HepG2 (cell line): ENCODE measurements around the gene DDAH2. TPM values are rescaled to one million over a fixed set of nuclear protein-coding genes. Genes with fewer than 3 reads are reported as not detected.
A peak's percentile ranks its signal among the peaks of the same experiment; 100 is the strongest.

Source experiments
- ARHGAP35 ChIP-seq: sonication (generic); formaldehyde crosslinking; IDR thresholded peaks from 2 replicates; pipeline ENCODE4 v1.9.0; 2022; ENCODE audit warnings: mild to moderate bottlenecking, inconsistent platforms, moderate library complexity, missing genetic modification reagents, borderline replicate concordance
- MTF2 ChIP-seq: sonication (generic); formaldehyde crosslinking; IDR thresholded peaks from 2 replicates; pipeline ENCODE4 v1.5.0; 2020; ENCODE audit warnings: missing genetic modification reagents, borderline replicate concordance
- ZBTB38 ChIP-seq: sonication (generic); formaldehyde crosslinking; IDR thresholded peaks from 2 replicates; pipeline ENCODE4 v1.5.1; 2020; ENCODE audit warnings: mild to moderate bottlenecking, missing genetic modification reagents
- ZKSCAN8 ChIP-seq: IDR thresholded peaks from 2 replicates; pipeline ENCODE4 v1.6.1; 2016; ENCODE audit warnings: borderline replicate concordance, missing genetic modification reagents, missing compliant biosample characterization
- ZNF350 ChIP-seq: sonication (generic); formaldehyde crosslinking; IDR thresholded peaks from 2 replicates; pipeline ENCODE4 v1.4.0; 2020; ENCODE audit warnings: mild to moderate bottlenecking, low read depth, missing genetic modification reagents, borderline replicate concordance
- ZNF841 ChIP-seq: sonication (generic); formaldehyde crosslinking; IDR thresholded peaks from 2 replicates; pipeline ENCODE4 v1.8.1; 2023; ENCODE audit warnings: missing genetic modification reagents, borderline replicate concordance
- polyA plus RNA-seq, 8 experiments: library from polyadenylated mRNA; depleted of rRNA in 3 of 8; stranded (reverse) in 7 of 8; unstranded in 1 of 8; fragments of >200 nt; fragmentation: Illumina TruSeq in 4 of 8; extraction: Trizol in 4 of 8; gene quantifications; 2 replicates each; pipeline versions ENCODE4 v1.2.1 to v1.2.3, GENCODE V29; 2011 to 2016; ENCODE audit warnings: low read depth in 4 of 8, missing spikeins in 1 of 8, mixed read lengths in 1 of 8; ENCODE audit not compliant: insufficient read depth in 1 of 8
- total RNA-seq, 5 experiments: library from RNA; depleted of rRNA; stranded (reverse); fragments of >200 nt; fragmentation: Illumina TruSeq; extraction: Trizol; gene quantifications; 2 replicates each; pipeline ENCODE4 v1.2.3, GENCODE V29; 2016; ENCODE audit warnings: low read depth in 1 of 5
- TF ChIP-seq, protein P1 (sequence below), 2 experiments: sonication (generic) in 1 of 2; formaldehyde crosslinking in 1 of 2; IDR thresholded peaks; 2 replicates each; pipeline versions ENCODE4 v1.4.0 to v1.6.1; 2018 to 2020; ENCODE audit warnings: missing genetic modification reagents in 2 of 2, borderline replicate concordance in 1 of 2, low read depth in 1 of 2, mild to moderate bottlenecking in 1 of 2, missing biosample characterization in 1 of 2
- TF ChIP-seq, protein P2 (sequence below): sonication (generic); formaldehyde crosslinking; IDR thresholded peaks from 2 replicates; pipeline ENCODE4 v1.4.0; 2020; ENCODE audit warnings: missing genetic modification reagents, borderline replicate concordance
- TF ChIP-seq, protein P3 (sequence below): sonication (generic); formaldehyde crosslinking; conservative IDR thresholded peaks from 2 replicates; pipeline ENCODE4 v1.4.0; 2020; ENCODE audit warnings: missing genetic modification reagents
- TF ChIP-seq, protein P4 (sequence below): sonication (generic); formaldehyde crosslinking; IDR thresholded peaks from 2 replicates; pipeline ENCODE4 v1.5.1; 2020; ENCODE audit warnings: missing genetic modification reagents, mild to moderate bottlenecking, borderline replicate concordance
- TF ChIP-seq, protein P5 (sequence below): sonication (generic); formaldehyde crosslinking; IDR thresholded peaks from 2 replicates; pipeline ENCODE4 v1.4.0; 2020; ENCODE audit warnings: missing genetic modification reagents

DDAH2 gene
- total and polyA plus RNA-seq, 2 of the 13 experiments (the other 11 are each of a cell fraction or from before 2014, with no cell fraction given), result 16.4 to 21.1 TPM

- TF ChIP-seq, protein P1, sequence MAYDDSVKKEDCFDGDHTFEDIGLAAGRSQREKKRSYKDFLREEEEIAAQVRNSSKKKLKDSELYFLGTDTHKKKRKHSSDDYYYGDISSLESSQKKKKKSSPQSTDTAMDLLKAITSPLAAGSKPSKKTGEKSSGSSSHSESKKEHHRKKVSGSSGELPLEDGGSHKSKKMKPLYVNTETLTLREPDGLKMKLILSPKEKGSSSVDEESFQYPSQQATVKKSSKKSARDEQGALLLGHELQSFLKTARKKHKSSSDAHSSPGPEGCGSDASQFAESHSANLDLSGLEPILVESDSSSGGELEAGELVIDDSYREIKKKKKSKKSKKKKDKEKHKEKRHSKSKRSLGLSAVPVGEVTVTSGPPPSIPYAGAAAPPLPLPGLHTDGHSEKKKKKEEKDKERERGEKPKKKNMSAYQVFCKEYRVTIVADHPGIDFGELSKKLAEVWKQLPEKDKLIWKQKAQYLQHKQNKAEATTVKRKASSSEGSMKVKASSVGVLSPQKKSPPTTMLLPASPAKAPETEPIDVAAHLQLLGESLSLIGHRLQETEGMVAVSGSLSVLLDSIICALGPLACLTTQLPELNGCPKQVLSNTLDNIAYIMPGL (CRISPR knock-in tag; IDR thresholded peaks at IDR 0.05; ENCODE audit: borderline replicate concordance in 1 of 2, low read depth in 1 of 2), result peak; percentile 29 to 41; a peak in 1 of 4 replicates
- no peak for TF ChIP-seq MTF2 (CRISPR knock-in tag)
- TF ChIP-seq ZNF841, result no peak
- no peak for TF ChIP-seq ZNF350 (CRISPR knock-in tag)
- TF ChIP-seq, protein P2, sequence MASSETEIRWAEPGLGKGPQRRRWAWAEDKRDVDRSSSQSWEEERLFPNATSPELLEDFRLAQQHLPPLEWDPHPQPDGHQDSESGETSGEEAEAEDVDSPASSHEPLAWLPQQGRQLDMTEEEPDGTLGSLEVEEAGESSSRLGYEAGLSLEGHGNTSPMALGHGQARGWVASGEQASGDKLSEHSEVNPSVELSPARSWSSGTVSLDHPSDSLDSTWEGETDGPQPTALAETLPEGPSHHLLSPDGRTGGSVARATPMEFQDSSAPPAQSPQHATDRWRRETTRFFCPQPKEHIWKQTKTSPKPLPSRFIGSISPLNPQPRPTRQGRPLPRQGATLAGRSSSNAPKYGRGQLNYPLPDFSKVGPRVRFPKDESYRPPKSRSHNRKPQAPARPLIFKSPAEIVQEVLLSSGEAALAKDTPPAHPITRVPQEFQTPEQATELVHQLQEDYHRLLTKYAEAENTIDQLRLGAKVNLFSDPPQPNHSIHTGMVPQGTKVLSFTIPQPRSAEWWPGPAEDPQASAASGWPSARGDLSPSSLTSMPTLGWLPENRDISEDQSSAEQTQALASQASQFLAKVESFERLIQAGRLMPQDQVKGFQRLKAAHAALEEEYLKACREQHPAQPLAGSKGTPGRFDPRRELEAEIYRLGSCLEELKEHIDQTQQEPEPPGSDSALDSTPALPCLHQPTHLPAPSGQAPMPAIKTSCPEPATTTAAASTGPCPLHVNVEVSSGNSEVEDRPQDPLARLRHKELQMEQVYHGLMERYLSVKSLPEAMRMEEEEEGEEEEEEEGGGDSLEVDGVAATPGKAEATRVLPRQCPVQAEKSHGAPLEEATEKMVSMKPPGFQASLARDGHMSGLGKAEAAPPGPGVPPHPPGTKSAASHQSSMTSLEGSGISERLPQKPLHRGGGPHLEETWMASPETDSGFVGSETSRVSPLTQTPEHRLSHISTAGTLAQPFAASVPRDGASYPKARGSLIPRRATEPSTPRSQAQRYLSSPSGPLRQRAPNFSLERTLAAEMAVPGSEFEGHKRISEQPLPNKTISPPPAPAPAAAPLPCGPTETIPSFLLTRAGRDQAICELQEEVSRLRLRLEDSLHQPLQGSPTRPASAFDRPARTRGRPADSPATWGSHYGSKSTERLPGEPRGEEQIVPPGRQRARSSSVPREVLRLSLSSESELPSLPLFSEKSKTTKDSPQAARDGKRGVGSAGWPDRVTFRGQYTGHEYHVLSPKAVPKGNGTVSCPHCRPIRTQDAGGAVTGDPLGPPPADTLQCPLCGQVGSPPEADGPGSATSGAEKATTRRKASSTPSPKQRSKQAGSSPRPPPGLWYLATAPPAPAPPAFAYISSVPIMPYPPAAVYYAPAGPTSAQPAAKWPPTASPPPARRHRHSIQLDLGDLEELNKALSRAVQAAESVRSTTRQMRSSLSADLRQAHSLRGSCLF (CRISPR knock-in tag), result no peak
- no peak for TF ChIP-seq ZKSCAN8 (CRISPR knock-in tag)
- no peak; the same call in 1 of the 2 replicates for TF ChIP-seq ZBTB38 (CRISPR knock-in tag)
- TF ChIP-seq, protein P3, sequence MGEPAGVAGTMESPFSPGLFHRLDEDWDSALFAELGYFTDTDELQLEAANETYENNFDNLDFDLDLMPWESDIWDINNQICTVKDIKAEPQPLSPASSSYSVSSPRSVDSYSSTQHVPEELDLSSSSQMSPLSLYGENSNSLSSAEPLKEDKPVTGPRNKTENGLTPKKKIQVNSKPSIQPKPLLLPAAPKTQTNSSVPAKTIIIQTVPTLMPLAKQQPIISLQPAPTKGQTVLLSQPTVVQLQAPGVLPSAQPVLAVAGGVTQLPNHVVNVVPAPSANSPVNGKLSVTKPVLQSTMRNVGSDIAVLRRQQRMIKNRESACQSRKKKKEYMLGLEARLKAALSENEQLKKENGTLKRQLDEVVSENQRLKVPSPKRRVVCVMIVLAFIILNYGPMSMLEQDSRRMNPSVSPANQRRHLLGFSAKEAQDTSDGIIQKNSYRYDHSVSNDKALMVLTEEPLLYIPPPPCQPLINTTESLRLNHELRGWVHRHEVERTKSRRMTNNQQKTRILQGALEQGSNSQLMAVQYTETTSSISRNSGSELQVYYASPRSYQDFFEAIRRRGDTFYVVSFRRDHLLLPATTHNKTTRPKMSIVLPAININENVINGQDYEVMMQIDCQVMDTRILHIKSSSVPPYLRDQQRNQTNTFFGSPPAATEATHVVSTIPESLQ, result no peak
- TF ChIP-seq, protein P4, sequence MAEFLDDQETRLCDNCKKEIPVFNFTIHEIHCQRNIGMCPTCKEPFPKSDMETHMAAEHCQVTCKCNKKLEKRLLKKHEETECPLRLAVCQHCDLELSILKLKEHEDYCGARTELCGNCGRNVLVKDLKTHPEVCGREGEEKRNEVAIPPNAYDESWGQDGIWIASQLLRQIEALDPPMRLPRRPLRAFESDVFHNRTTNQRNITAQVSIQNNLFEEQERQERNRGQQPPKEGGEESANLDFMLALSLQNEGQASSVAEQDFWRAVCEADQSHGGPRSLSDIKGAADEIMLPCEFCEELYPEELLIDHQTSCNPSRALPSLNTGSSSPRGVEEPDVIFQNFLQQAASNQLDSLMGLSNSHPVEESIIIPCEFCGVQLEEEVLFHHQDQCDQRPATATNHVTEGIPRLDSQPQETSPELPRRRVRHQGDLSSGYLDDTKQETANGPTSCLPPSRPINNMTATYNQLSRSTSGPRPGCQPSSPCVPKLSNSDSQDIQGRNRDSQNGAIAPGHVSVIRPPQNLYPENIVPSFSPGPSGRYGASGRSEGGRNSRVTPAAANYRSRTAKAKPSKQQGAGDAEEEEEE (CRISPR knock-in tag), result no peak
- no peak for TF ChIP-seq ARHGAP35 (CRISPR knock-in tag)
- TF ChIP-seq, protein P5, sequence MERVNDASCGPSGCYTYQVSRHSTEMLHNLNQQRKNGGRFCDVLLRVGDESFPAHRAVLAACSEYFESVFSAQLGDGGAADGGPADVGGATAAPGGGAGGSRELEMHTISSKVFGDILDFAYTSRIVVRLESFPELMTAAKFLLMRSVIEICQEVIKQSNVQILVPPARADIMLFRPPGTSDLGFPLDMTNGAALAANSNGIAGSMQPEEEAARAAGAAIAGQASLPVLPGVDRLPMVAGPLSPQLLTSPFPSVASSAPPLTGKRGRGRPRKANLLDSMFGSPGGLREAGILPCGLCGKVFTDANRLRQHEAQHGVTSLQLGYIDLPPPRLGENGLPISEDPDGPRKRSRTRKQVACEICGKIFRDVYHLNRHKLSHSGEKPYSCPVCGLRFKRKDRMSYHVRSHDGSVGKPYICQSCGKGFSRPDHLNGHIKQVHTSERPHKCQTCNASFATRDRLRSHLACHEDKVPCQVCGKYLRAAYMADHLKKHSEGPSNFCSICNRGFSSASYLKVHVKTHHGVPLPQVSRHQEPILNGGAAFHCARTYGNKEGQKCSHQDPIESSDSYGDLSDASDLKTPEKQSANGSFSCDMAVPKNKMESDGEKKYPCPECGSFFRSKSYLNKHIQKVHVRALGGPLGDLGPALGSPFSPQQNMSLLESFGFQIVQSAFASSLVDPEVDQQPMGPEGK (CRISPR knock-in tag), result peak; percentile 97; the same call in 1 of the 2 replicates
These were observed 9.2 kb upstream of the DDAH2 start (continued) for GRCh38 chr6:31737991-31738979.
